MM.1S (cell line): ENCODE results near the gene KIRREL3.

ENCODE experiments used
- DNase-seq: peaks from one replicate; pipeline ENCODE4 v3.0.0-alpha.2; 2015
- H2AFZ ChIP-seq: fragments of 300-600 bp; sonication (generic); 2 replicates; pipeline ENCODE4 v1.6.0; 2016; ENCODE audit warnings: antibody characterized with exemption, low read length
- H3F3A ChIP-seq: fragments of 300-600 bp; sonication (generic); 2 replicates; pipeline ENCODE4 v1.6.1; 2016; ENCODE audit warnings: mild to moderate bottlenecking, antibody characterized with exemption, low read length, moderate library complexity, mixed read lengths; ENCODE audit not compliant: insufficient read depth
- H3K27ac ChIP-seq: fragments of 300-600 bp; sonication (generic); 2 replicates; pipeline ENCODE4 v1.5.1; 2016; ENCODE audit warnings: mild to moderate bottlenecking, low read length
- H3K27me3 ChIP-seq: fragments of 300-600 bp; sonication (generic); replicated peaks from 2 replicates; pipeline ENCODE4 v1.6.0; 2016; ENCODE audit warnings: low read length; ENCODE audit not compliant: insufficient read depth
- H3K36me3 ChIP-seq: fragments of 300-600 bp; sonication (generic); replicated peaks from 2 replicates; pipeline ENCODE4 v1.6.1; 2016; ENCODE audit warnings: mild to moderate bottlenecking, low read length, mixed read lengths; ENCODE audit not compliant: insufficient read depth
- H3K4me1 ChIP-seq: fragments of 300-600 bp; sonication (generic); 2 replicates; pipeline ENCODE4 v1.6.1; 2016; ENCODE audit warnings: low read length, mixed read lengths
- H3K4me2 ChIP-seq: fragments of 300-600 bp; sonication (generic); 2 replicates; pipeline ENCODE4 v1.6.0; 2016; ENCODE audit warnings: low read depth, low read length
- H3K4me3 ChIP-seq: fragments of 300-600 bp; sonication (generic); 2 replicates; pipeline ENCODE4 v1.5.1; 2016; ENCODE audit warnings: low read length, mixed read lengths
- H3K79me2 ChIP-seq: fragments of 300-600 bp; sonication (generic); 2 replicates; pipeline ENCODE4 v1.6.1; 2016; ENCODE audit warnings: mixed run types, low read length, mixed read lengths
- H3K9ac ChIP-seq: fragments of 300-600 bp; sonication (generic); 2 replicates; pipeline ENCODE4 v1.6.1; 2016; ENCODE audit warnings: low read length, mixed read lengths
- H3K9me2 ChIP-seq: fragments of 300-600 bp; sonication (generic); replicated peaks from 2 replicates; pipeline ENCODE4 v1.6.1; 2016; ENCODE audit warnings: mild to moderate bottlenecking, low read length, mixed read lengths; ENCODE audit not compliant: insufficient read depth
- H3K9me3 ChIP-seq: fragments of 300-600 bp; sonication (generic); replicated peaks from 2 replicates; pipeline ENCODE4 v1.6.1; 2016; ENCODE audit warnings: mild to moderate bottlenecking, low read length, mixed read lengths; ENCODE audit not compliant: insufficient read depth
- H4K20me1 ChIP-seq: fragments of 300-600 bp; sonication (generic); 2 replicates; pipeline ENCODE4 v1.6.1; 2016; ENCODE audit warnings: mild to moderate bottlenecking, low read length, moderate library complexity, mixed read lengths; ENCODE audit not compliant: insufficient read depth
- CTCF ChIP-seq: fragments of 300-600 bp; sonication (generic); IDR thresholded peaks from 2 replicates; pipeline ENCODE4 v1.5.1; 2016; ENCODE audit warnings: antibody characterized with exemption, low read length, mixed read lengths
- EZH2 ChIP-seq: fragments of 300-600 bp; sonication (generic); optimal IDR thresholded peaks from 2 replicates; pipeline ENCODE3; 2017; ENCODE audit warnings: low read depth, mild to moderate bottlenecking, antibody characterized with exemption, low read length, mixed read lengths
- EZH2phosphoT487 ChIP-seq: fragments of 300-600 bp; sonication (generic); IDR thresholded peaks from 2 replicates; pipeline ENCODE4 v1.6.1; 2018; ENCODE audit warnings: antibody characterized with exemption, low read length

KIRREL3 gene

GRCh38 chr11:126502159-126502558 is 498.4 kb downstream of the KIRREL3 start:
- no peaks in the 10 kb centered on the region for H3K9me2 ChIP-seq
- no peak overlapping the region for H3K4me3 ChIP-seq
- no peak overlapping the region for H3K9ac ChIP-seq
- no peaks in the 10 kb centered on the region for H3K27me3 ChIP-seq
- H3K27ac ChIP-seq: no peak overlapping the region
- no peak overlapping the region for H2AFZ ChIP-seq
- no peaks in the 10 kb centered on the region for H3F3A ChIP-seq
- no peaks in the 10 kb centered on the region for H3K36me3 ChIP-seq
- TF ChIP-seq EZH2: no peak
- TF ChIP-seq CTCF: no peak
- no peak for TF ChIP-seq EZH2phosphoT487
- no peaks in the 10 kb centered on the region for H3K4me1 ChIP-seq
- H3K9me3 ChIP-seq: no peaks in the 10 kb centered on the region
- DNase-seq: no peak
- H3K4me2 ChIP-seq: no peak overlapping the region
- H4K20me1 ChIP-seq: no peaks in the 10 kb centered on the region
- H3K79me2 ChIP-seq: no peaks in the 10 kb centered on the region

GRCh38 chr11:126501641-126502040 is 498.9 kb downstream of the KIRREL3 start:
- Histone ChIP-seq H3K4me3 (no peak overlapping the region), H3K27me3 (no peaks in the 10 kb centered on the region), H3K36me3 (no peaks in the 10 kb centered on the region), H3K27ac (no peak overlapping the region), H3K4me1 (no peaks in the 10 kb centered on the region), H3K9me3 (no peaks in the 10 kb centered on the region), H4K20me1 (no peaks in the 10 kb centered on the region), H3K9me2 (no peaks in the 10 kb centered on the region), H2AFZ (no peak overlapping the region), H3K4me2 (no peak overlapping the region), H3F3A (no peaks in the 10 kb centered on the region), H3K79me2 (no peaks in the 10 kb centered on the region), H3K9ac (no peak overlapping the region)
- no peak for DNase-seq
- TF ChIP-seq EZH2phosphoT487: no peak

GRCh38 chr11:126500981-126501380 is 499.6 kb downstream of the KIRREL3 start:
- H3K27ac ChIP-seq: no peak overlapping the region
- TF ChIP-seq CTCF (no peak), EZH2phosphoT487 (no peak), EZH2 (no peak)

GRCh38 chr11:126499131-126499752 is 501.3 kb downstream of the KIRREL3 start:
- Histone ChIP-seq H3K27ac (no peak overlapping the region), H3K9me2 (no peaks in the 10 kb centered on the region), H3K36me3 (no peaks in the 10 kb centered on the region), H3K79me2 (no peaks in the 10 kb centered on the region), H3K4me3 (no peak overlapping the region), H3K4me2 (no peak overlapping the region), H3K27me3 (no peaks in the 10 kb centered on the region), H3F3A (no peaks in the 10 kb centered on the region), H3K9ac (no peak overlapping the region), H2AFZ (no peak overlapping the region), H3K9me3 (no peaks in the 10 kb centered on the region), H3K4me1 (no peaks in the 10 kb centered on the region), H4K20me1 (no peaks in the 10 kb centered on the region)
- TF ChIP-seq EZH2: no peak
- no peak for DNase-seq

More at GRCh38 chr11:126500981-126501380, 499.6 kb downstream of the KIRREL3 start:
- no peaks in the 10 kb centered on the region for H3K79me2 ChIP-seq
- H2AFZ ChIP-seq: no peak overlapping the region
- no peaks in the 10 kb centered on the region for H4K20me1 ChIP-seq
- DNase-seq: no peak
- no peak overlapping the region for H3K9ac ChIP-seq
- H3K27me3 ChIP-seq: no peaks in the 10 kb centered on the region
- no peak overlapping the region for H3K4me3 ChIP-seq
- H3K36me3 ChIP-seq: no peaks in the 10 kb centered on the region
- H3F3A ChIP-seq: no peaks in the 10 kb centered on the region
- no peaks in the 10 kb centered on the region for H3K4me1 ChIP-seq
- no peaks in the 10 kb centered on the region for H3K9me2 ChIP-seq
- H3K4me2 ChIP-seq: no peak overlapping the region
- no peaks in the 10 kb centered on the region for H3K9me3 ChIP-seq
